Activated B cell treated with CpG ODN at 0.5 μM for 24 hours (primary cell): ENCODE results near the gene RPS6KA5. TPM values are rescaled to one million over a fixed set of nuclear protein-coding genes. Genes with fewer than 3 reads are reported as not detected.
"Not testable (repeated sequence)": the region's sequence is repeated elsewhere in the genome, so short reads cannot be mapped to it uniquely, and the experiment has no call there.

Experiments used
- ATAC-seq: fragments of 200-7000 bp; cut with Tn5 transposase; one replicate; pipeline ENCODE4 v1.10.0; 2021; ENCODE audit warnings: low read depth, mild to moderate bottlenecking, moderate library complexity
- CTCF ChIA-PET: fragments of 350-600 bp; sonication (Branson Sonifier 250); formaldehyde crosslinking; loops from one replicate; lab custom pipeline; 2021; ENCODE audit warnings: antibody characterized with exemption; lab: Charles Lee
- POLR2A ChIA-PET: fragments of 350-600 bp; sonication (Branson Sonifier 250); formaldehyde crosslinking; loops from one replicate; lab custom pipeline; 2021; ENCODE audit warnings: antibody characterized with exemption; lab: Charles Lee
- DNase-seq: peaks from one replicate; pipeline ENCODE4 v3.0.0; 2022
- H3K27ac Mint-ChIP-seq: one replicate; pipeline ENCODE4 v1.8.0; 2020; ENCODE audit warnings: mixed read lengths
- H3K27me3 Mint-ChIP-seq: one replicate; pipeline ENCODE4 v1.8.0; 2021; ENCODE audit warnings: mixed read lengths
- H3K36me3 Mint-ChIP-seq: one replicate; pipeline ENCODE4 v1.8.0; 2021; ENCODE audit warnings: low read depth, mixed read lengths
- H3K4me1 Mint-ChIP-seq: one replicate; pipeline ENCODE4 v1.8.0; 2021; ENCODE audit warnings: mixed read lengths
- H3K4me3 Mint-ChIP-seq: one replicate; pipeline ENCODE4 v1.8.0; 2020; ENCODE audit warnings: mild to moderate bottlenecking, mixed read lengths
- H3K9me3 Mint-ChIP-seq: one replicate; pipeline ENCODE4 v1.8.0; 2020; ENCODE audit warnings: mixed read lengths
- CTCF ChIP-seq: fragments of 200-600 bp; IDR thresholded peaks from one replicate; pipeline ENCODE4 v1.8.0; 2022; ENCODE audit warnings: antibody characterized with exemption, mild to moderate bottlenecking
- intact Hi-C: fragments of 100-400 bp; cut with micrococcal nuclease; formaldehyde crosslinking; loops from one replicate; pipeline ENCODE4 v1.15.1; 2024
- total RNA-seq: library from RNA; stranded (reverse); gene quantifications from 2 replicates; pipeline ENCODE4 v1.2.3, GENCODE V29; 2022

RPS6KA5 gene
- total RNA-seq, 1 donor from 2014 or later = 16.3 TPM

- DNase-seq (no peak), ATAC-seq (no peak)
- Mint-ChIP-seq H3K27ac (no peak overlapping the region), H3K4me1 (peaks cover 8% of the 10 kb centered on the region), H3K36me3 (no peaks in the 10 kb centered on the region), H3K9me3 (no peaks in the 10 kb centered on the region), H3K4me3 (no peak overlapping the region), H3K27me3 (no peaks in the 10 kb centered on the region)
- CTCF ChIA-PET = no interaction called here
- intact Hi-C loops = no loop called here
- TF ChIP-seq CTCF = no peak
- POLR2A ChIA-PET = interaction anchor here (0.8 kb wide), 1 partner anchor 29 kb away, joined by 4 read pairs; the partner anchor contains the start of gene RPS6KA5
Measured at GRCh38 chr14:91089958-91090535, 29.6 kb upstream of the RPS6KA5 start.

- ChIA-PET CTCF (no interaction called here), POLR2A (interaction anchor here (1.0 kb wide), 1 partner anchor 28 kb away, joined by 3 read pairs; the partner anchor contains the start of gene RPS6KA5)
- intact Hi-C loops = no loop called here
- no peak overlapping the region for H3K27ac Mint-ChIP-seq
- TF ChIP-seq CTCF = no peak
- H3K36me3 Mint-ChIP-seq = no peaks in the 10 kb centered on the region
- DNase-seq = no peak
- no peak for ATAC-seq
- H3K4me1 Mint-ChIP-seq = peaks cover 8% of the 10 kb centered on the region
- H3K27me3 Mint-ChIP-seq = no peaks in the 10 kb centered on the region
- H3K9me3 Mint-ChIP-seq = no peaks in the 10 kb centered on the region
- no peak overlapping the region for H3K4me3 Mint-ChIP-seq
Measured at GRCh38 chr14:91088585-91089235, 28.3 kb upstream of the RPS6KA5 start.

- POLR2A ChIA-PET, CTCF ChIA-PET, H3K4me1 Mint-ChIP-seq, H3K27me3 Mint-ChIP-seq, DNase-seq, intact Hi-C loops, H3K36me3 Mint-ChIP-seq, H3K9me3 Mint-ChIP-seq, ATAC-seq, H3K27ac Mint-ChIP-seq, H3K4me3 Mint-ChIP-seq: not testable (repeated sequence)
Measured at GRCh38 chr14:91087470-91087869, 27.0 kb upstream of the RPS6KA5 start.

GRCh38 chr14:91084516-91084915, 24.1 kb upstream of the RPS6KA5 start:
- H3K27ac Mint-ChIP-seq = no peak overlapping the region
- POLR2A ChIA-PET = no interaction called here
- H3K27me3 Mint-ChIP-seq = no peaks in the 10 kb centered on the region
- DNase-seq (no peak), ATAC-seq (no peak)
- CTCF ChIA-PET = no interaction called here
- TF ChIP-seq CTCF = no peak
- H3K4me1 Mint-ChIP-seq = peaks cover 8% of the 10 kb centered on the region
- H3K9me3 Mint-ChIP-seq = no peaks in the 10 kb centered on the region
- H3K36me3 Mint-ChIP-seq = peaks cover 3% of the 10 kb centered on the region
- no peak overlapping the region for H3K4me3 Mint-ChIP-seq
- intact Hi-C loops = no loop called here

- Mint-ChIP-seq H3K27ac (no peak overlapping the region), H3K4me3 (no peak overlapping the region), H3K27me3 (no peaks in the 10 kb centered on the region), H3K9me3 (no peaks in the 10 kb centered on the region), H3K36me3 (peaks cover 3% of the 10 kb centered on the region), H3K4me1 (peaks cover 6% of the 10 kb centered on the region)
- POLR2A ChIA-PET = no interaction called here
- CTCF ChIA-PET = interaction anchor here (0.8 kb wide), 1 partner anchor 176 kb away, joined by 3 read pairs; no protein-coding TSS in a partner anchor
- ATAC-seq (no peak), DNase-seq (no peak)
- TF ChIP-seq CTCF = no peak
- intact Hi-C loops = no loop called here
Measured at GRCh38 chr14:91082282-91082681, 21.8 kb upstream of the RPS6KA5 start.
